ENCODE measurements around the gene NME3. TPM values are rescaled to one million over a fixed set of nuclear protein-coding genes. Genes with fewer than 3 reads are reported as not detected.

Gene NME3
- polyA plus RNA-seq, 12 donors, result 12.3 to 40.2 (median 14.8) TPM; not detected in 1

DNA sequence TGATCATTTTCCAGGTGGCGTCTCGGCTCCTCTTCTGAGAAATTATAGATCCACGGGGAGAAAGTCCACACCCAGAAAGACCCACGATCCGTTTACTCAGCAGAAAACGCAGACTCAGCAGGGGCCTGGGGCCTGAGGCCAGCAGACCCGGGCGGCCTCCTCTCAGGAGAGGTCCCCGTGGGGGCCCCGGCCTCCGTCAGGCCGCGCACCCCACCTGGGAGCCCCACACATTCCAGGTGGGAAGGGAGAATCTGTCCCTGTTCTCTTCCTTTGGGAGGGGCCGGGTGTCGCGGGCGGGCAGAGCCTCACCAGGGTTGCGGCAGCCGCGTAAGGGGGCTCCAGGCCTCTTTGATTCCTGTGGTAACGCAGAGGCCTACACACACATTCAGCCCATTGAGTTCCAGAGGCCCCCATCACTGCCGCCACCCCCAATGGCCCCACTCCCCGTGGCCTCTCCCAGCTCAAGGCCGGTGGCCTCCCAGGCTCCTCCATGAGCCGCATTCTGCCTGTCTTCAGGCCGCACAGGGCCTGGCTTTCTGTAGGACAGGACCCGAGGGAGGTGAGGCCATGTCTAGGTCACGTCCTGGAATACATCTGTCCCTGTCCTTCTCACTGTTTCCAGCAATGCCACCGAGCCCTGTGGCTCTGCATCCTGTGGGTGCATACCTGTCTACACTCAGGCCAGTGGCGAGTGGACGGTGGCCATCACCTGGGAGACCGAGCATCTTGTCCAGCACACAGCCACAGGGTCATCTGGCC, 23.7 kb upstream of the NME3 start:
- no peak for DNase-seq

DNA sequence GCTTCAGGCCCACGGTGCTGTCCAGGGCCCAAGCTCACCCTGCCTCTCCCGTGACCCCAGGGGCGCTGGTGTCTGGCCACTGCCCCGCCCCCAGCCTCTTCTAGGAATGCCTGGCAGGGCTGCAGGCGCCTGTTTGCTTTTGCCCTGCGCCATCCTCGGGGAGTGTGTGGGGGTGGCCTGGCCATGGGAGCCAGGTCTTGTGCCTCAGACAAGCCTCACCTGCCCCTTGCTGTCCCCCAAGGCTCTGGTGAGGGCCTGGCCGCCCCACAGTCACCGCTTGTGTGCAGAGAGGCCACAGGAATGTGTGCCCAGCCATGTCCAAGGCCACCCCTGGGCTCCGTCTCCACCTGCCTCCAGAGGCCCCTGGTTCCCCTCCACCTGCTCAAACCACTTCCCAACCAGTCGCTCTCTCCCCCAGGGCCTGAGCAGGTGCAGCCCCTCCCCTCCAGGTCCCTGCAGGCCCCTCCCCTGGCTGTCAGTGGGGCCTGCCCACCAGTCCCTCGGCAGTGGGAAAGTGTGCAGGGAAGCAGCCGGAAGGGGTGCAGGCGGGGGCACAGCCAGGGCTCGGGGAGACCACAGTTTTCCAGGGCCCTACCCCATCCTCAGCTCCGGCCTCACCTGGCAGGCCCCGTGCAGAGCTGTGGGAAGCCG, 23.0 kb upstream of the NME3 start:
- DNase-seq, result no peak

DNA sequence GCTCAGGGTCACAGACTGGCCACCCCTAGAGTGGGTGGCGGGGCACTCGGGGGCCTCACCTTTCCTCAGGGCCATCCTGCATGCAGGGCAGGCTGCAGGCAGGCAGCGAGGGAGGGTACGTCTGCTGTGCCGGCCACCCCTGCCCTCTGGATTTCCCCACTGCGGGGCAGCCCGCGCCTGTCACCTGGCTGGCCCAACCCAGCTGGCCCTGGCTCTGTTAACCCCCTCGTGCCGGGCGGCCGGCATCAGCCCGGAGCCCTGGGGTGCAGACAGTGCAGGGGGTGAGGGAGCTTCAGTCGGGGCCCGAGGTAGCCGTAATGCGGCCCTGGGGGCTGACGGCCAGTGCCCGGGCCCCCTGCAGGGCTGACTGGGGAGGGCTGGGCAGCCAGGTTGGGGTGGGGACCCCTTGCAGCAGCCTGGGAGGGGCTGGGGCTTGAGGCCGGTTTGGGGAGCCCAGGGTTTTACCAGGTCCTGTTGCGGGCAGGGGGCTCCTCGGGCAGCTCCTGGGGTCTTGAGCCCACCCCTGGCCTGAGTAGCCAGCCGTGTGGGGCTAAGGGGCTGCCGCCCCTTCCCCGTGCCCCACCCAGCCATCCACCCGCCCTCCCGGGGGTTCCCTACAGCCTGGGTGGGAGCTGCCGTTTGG, 22.4 kb upstream of the NME3 start, which contains the start of gene IGFALS:
Gene IGFALS (minus strand): TSS at position 128 of the 643 bp plus-strand sequence. CDS start 53 bp downstream, at position 75.
- DNase-seq, result no peak

DNA sequence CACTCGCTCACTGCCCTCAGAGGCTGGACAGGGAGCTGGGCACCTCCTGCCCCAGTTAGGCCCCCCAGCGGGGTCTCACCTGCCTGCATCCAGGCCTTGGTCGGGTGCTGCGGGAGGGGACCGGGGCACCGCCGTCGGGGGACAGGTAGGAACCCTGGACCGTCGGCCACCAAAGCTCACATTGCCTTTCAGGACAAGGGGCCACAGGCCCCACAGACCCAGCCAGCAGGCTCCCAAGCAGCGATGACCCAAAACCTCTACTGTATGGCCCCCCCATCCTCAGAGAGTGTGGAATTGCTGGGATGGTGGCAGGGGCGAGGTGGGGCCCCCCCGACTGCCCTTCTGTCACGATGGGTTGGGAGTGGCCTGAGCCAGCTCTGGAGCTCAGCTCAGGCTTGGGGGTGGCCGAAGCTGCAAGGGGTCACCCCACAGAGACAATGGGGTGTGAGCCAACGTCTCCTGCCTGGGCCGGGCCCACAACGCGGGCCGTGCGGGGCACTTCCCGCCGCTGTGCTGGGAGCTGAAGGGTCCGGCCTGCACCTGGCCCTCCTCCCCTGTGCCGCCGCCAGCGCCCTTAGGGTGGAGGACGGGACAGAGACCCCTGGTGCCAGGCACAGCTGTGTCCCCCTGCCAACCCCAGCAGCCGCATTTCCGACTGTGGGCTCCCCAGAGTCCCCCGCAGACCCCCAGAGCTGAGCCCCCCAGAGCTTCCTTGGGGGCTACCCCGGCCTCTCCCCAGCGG, 21.7 kb upstream of the NME3 start:
- no peak for DNase-seq

DNA sequence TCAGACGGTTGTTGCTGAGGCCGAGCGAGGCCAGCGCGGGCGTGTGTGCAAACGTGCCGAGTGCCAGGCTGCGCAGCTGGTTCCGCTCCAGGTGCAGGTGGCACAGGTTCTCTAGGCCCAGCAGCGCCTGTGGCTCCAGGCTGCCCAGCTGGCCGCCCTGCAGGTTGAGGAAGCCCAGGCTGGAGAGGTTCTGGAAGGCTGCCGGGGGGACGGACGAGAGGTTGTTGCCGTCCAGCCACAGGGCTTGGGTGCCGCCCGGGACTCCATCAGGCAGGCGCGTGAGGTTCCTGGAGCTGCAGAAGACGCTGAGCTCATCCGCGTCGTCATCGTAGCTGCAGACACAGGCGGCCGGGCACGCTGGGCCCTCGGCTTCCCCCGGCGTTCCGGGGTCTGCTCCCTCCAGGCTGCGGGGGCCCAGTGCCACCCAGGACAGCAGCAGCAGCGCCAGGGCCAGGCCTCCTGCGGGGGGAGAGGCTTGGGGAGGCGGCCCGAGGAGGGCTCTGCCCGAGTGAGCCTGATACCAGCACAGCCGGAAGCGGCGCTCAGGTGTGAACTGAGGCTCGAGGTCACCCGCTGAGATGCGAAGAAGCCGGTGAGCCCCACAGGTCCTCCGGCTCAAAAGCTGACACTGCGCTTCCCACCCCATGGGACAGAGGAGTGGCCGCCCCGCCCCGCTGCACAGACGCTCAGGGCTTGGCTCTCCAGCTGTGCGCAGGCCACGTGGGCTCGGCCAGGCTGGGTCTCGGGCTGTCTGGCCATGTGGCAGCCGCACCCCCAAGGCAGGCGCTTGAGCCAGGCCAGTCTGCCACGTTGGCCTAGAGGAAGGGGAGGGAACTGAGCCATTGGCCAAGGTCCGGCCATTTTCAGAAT, 20.8 kb upstream of the NME3 start:
- DNase-seq, result no peak

DNA sequence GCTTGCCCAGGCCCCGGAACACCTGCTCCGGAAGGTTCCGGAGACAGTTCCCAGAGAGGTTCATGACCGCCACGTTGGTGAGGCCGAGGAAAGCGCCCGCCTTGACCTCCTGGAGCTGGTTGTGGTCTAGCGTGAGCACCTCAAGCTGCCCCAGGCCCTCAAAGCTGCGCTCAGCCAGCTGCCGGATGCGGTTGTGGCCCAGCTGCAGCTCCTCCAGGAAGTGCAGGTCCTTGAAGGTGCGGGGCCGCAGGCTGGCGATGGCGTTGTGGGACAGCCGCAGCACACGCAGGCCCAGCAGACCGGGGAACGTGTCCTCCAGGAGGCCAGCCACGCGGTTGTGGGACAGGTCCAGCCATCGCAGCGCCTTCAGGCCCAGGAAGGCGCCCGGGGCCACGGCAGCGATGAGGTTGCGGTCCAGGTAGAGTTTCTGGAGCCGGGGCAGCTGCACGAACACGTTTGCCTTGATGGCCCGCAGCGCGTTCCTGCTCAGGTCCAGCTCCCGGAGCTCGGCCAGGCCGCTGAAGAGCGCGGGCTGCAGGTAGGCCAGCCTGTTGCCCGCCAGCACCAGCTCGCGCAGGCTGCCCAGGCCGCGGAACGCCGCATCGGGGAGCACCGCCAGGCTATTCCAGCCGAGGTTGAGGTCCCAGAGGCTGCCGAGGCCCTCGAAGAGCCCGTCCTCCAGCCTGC, 20.1 kb upstream of the NME3 start:
- DNase-seq, result no peak

DNA sequence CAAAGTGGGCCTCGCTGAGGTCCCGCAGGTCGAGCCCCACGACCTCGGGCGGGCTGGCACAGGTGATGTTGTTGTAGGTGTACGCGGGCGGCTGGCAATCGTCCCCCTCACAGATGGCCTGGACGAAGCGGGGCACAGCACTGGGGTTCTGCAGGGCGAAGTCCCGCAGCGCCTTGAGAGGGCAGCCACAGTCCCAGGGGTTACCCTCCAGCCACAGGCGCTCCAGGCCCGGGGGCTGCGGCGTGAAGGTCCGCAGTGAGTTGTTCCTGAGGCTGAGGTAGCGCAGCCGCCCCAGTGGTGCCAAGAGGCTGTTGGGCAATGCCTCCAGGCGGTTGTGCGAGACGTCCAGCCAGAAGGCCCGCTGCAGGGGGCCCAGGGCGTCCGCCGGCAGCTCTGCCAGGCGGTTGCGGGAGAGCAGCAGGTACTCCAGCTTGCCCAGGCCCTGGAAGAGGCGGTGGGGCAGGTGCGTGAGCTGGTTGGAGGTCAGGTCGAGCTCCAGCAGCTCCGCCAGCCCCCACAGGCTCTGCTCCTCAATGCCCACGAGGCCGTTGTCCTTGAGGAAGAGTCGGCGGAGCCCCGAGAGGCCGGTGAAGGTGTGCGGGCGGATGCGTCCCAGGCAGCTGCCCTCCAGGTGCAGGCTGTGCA, 19.4 kb upstream of the NME3 start:
- DNase-seq, result no peak

DNA sequence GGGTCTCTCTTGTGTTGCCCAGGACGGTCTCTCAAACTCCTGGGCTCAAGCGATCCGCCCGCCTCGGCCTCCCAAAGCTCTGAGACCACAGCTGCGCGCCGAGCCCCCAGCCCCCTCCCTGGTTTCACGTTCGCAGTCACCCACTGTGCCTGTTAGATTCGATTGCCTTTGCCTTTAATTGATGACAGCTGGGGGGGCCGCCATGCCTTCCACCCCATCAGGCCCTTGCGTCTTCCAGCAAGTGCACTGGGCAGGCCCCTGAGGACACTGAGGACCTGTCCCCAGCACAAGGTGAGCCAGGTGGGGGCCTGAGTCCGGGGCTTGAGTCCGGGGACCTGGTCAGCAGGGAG, 18.9 kb upstream of the NME3 start:
- no peak for DNase-seq

DNA sequence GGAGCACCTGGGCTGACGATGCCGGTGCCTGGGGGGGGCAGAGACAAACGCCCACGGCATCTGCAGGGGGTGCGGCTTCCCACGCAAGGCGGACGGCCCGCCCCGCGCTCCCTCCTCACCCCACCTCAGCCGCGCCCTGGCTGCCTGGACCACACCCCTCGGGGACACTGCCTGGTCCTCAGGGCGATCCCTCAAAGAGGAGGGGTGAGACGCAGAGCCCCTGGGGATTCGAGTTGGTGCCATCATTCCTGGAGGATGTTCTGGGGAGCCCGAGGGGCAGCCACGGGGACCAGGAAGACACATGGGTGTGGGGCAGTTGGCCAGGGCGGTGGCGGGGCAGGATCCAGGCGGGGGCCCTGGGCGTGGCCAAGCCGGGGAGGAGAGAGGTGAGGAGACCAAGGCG, 18.3 kb upstream of the NME3 start:
- DNase-seq, result no peak

DNA sequence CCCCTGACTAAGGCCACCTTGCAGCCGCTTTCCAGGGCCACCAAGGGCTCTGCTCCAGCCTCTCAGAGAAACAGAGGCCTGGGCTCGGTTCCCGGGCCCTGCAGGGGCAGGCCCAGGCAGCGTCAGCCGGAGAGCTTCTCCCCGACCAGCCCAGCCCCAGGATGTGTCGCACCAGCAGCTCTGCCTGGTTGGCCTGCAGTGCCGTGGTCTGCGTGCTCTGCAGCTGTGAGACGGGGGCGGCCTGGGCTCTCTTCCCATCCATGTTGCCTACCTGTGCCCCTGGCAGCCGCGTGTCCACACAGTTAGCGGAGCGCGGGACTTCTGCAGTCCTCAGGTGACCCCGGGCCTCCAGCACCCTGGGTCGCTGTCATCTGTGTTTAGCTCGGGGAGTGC, 17.4 kb upstream of the NME3 start:
- no peak for DNase-seq

DNA sequence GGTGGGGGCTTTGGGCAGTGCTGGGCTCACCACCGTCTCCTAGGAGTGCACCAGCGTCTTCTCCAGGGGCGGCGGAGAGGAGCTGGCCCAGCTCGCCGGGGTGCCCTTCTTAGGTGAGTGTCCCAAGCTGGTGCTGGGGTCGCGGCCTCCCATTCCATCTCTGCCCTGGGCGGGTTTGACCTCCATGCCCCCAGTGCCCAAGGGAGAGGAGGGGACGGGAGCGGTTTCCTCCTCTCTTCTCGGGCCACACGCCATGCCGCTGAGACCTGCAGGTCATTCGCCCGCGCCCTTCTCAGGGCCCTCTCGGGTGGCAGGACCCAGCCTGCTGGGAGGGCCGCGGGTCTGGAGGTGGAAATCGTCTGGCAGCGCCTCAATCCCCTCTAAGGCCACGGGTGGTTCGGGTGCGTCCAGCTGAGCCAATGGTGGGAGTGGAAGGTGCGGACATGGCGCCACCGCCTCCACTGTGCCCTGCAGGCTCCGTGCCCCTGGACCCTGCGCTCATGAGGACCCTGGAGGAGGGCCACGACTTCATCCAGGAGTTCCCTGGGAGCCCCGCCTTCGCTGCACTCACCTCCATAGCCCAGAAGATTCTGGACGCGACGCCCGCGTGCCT, 16.9 kb upstream of the NME3 start:
- DNase-seq, result no peak

DNA sequence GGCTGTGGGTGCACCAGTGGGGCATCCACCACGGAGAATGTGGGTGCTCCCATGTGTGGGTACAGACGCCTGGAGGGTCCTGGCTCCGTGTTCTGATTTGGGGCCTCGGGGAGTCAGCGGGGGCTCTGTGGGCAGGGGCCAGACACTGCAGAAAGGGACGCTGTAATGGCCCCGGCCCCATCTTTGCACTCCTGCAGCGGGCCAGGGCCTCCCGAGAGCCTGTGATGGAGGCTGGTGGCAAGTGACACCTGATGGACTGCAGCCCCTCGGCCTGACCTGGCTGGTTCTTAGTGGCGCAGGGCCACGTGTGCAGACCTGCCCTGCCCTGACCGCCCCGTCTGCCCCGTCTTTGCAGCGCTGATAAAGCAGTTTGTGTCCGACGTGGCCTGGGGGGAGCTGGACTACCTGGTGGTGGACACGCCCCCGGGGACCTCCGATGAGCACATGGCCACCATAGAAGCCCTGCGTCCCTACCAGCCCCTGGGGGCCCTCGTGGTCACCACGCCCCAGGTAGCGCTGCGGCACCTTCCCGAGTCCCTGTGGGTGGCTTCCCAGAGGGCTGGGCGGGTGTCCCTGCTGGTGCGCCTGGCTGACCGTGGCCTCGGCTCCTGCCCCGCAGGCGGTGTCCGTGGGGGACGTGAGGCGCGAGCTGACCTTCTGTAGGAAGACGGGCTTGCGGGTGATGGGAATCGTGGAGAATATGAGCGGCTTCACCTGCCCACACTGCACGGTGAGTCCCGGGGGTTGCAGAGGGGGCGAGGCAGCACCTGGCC, 16.2 kb upstream of the NME3 start:
- no peak for DNase-seq

DNA sequence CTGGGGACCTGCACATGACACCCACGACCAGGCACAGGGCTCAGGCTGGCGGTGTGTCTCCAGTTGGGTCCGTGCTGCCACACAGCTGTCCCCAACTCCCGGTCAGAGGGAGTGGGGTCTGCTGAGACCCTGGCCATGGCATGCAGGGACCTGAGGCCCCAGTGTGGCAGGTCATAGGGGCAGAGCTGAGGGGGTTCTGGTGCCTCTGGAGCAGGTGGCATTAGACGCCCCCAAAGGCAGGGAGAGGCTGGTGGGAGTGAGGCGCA, 15.6 kb upstream of the NME3 start:
- DNase-seq, result no peak

DNA sequence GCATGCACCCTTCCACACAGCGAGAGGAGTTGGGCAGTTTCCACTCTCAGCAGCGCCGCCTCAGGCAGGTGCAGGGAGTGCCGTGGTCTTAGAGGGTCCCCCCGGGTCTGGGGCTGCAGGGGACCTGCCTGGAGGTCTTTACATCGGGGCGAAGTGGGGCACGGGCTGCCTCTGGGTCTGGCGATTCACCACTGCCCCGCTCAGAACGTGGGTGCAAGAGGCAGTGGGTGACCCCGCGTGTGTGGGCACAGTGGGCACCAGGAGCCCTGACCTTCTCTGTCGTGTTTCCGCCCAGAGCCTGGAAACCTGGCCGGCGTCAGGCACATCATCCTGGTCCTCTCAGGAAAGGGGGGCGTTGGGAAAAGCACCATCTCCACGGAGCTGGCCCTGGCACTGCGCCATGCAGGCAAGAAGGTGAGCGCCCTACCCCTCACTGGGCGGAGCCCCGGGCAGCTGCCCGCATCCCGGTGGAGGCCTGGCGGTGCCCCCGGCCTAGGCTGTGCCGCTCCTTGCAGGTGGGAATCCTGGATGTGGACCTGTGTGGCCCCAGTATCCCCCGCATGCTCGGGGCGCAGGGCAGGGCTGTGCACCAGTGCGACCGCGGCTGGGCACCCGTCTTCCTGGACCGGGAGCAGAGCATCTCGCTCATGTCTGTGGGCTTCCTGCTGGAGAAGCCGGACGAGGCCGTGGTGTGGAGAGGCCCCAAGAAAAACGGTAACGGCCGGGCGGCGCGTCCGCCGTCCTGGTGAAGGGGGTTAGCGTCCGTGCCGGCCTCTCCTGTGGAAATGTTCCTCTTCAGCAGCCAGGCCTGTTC, 15.1 kb upstream of the NME3 start:
- no peak for DNase-seq

DNA sequence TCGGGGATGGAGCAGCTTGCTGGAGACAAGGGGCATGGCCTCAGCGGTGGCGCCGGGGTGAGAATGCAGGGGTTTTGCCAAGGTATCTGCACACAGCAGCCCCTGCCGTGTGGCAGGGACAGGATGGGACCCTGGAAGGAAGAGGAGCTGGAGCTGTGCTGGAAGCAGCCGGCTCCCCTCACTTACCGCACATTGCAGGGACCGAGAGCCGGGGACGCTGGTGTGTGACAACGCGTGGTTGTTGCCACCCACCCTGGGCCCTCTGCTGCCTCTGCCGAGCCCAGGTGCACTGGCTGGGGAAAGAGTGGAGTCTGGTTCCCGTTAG, 14.5 kb upstream of the NME3 start:
- DNase-seq, result no peak

DNA sequence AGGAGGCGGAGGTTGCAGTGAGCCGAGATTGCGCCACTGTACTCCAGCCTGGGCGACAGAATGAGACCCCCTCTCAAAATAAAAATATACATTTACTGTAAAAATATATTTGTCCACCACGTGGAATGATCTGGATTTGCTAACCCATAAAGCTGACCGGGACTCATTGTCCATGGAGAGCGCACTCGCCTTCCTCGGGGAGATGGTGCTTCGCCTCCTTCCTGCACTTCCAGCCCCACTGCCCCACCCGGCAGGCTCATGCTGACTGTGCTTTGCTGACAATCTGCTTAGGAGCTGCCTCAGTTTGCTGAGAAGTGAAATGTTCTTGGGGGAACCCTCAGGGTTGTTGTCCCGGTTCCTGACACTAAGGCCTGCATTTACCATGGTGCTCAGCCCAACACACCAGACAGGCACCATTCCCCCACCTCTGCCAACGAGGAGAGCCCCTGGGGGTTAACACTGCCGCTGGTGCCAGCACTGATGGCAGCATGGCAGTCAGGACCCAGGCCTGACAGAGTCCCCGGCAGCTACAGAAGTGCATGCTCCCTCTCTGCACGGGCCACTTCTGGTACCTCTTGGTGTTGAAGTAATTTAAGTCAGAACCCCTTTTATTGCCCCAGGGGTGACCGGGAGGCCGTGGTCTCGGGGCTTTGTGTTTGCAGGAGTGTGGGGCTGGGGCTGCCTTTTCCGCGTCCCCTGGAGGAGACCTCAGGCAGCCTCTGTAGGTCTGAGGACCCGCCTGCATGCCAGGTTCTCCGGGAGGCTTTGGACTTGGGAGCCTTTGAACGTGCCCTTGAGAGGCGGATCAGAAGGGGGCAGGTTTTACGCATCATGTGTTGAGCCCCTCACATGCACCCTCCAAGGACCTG, 13.9 kb upstream of the NME3 start:
- DNase-seq, result no peak
